DOHH2 (cell line): ENCODE results near the gene PTGR2.

Source experiments
- CTCF ChIP-seq: fragments of 200-600 bp; sonication (generic); IDR thresholded peaks from one replicate; pipeline ENCODE4 v1.5.1; 2014; ENCODE audit warnings: antibody characterized with exemption, mild to moderate bottlenecking, low read depth, low read length; ENCODE audit not compliant: poor library complexity, severe bottlenecking
- EZH2phosphoT487 ChIP-seq: fragments of 200-600 bp; sonication (generic); IDR thresholded peaks from 2 replicates; pipeline ENCODE4 v1.6.1; 2017; ENCODE audit warnings: borderline replicate concordance, mild to moderate bottlenecking, antibody characterized with exemption, low read length, moderate library complexity, mixed read lengths

- no peak for TF ChIP-seq CTCF
- no peak for TF ChIP-seq EZH2phosphoT487
Observed at GRCh38 chr14:73820631-73821030, 31.0 kb upstream of the PTGR2 start.
